ENCODE results near the gene HUNK.

Gene HUNK

DNA sequence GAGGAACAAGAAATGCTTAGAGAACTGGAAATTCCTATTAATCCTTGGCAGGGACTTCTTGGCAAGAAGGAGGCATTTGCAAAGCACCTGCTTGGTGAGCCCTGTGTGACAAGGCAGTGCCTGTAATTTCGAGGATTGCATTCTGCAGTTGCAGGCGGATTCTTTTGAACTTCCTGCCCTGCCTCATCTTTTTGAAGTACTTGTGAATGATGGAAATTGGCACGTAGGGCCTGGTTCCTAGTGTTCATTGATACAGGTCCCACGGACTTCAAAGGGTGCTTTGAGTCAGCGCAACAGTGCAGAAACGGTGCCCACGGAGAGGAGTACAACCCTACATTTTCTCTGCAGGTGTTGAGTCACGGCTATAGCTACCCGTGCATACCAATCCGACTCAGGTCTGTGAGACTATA, 6.4 kb downstream of the HUNK start:
- H3K27ac ChIP-seq, result no peak overlapping the region

DNA sequence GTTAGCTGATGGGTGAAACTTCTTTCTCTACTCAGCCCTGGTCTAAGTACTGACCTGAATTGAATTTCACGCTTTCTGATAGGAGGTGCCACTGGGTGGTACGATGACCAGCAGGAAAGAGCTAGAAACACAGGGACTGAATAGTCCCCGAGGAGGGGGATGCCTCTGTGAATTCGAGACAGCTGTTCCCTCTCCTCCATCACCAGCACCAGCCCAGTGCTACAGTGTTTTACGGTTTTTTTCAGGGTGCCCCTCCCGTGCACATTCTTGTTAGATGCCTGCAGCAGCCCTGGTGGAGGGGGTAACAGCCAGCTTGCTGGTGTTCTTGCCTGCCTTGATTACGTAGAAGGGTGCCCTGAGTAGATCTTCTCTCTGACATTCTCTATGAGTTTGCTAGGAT, 7.1 kb downstream of the HUNK start:
- no peak overlapping the region for H3K27ac ChIP-seq
- TF ChIP-seq, protein P1, sequence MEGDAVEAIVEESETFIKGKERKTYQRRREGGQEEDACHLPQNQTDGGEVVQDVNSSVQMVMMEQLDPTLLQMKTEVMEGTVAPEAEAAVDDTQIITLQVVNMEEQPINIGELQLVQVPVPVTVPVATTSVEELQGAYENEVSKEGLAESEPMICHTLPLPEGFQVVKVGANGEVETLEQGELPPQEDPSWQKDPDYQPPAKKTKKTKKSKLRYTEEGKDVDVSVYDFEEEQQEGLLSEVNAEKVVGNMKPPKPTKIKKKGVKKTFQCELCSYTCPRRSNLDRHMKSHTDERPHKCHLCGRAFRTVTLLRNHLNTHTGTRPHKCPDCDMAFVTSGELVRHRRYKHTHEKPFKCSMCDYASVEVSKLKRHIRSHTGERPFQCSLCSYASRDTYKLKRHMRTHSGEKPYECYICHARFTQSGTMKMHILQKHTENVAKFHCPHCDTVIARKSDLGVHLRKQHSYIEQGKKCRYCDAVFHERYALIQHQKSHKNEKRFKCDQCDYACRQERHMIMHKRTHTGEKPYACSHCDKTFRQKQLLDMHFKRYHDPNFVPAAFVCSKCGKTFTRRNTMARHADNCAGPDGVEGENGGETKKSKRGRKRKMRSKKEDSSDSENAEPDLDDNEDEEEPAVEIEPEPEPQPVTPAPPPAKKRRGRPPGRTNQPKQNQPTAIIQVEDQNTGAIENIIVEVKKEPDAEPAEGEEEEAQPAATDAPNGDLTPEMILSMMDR (conservative IDR thresholded peaks at IDR 0.05), result no peak

More for the DNA sequence above, 6.4 kb downstream of the HUNK start:
- TF ChIP-seq, protein P1 (conservative IDR thresholded peaks at IDR 0.05), result no peak

DNA sequence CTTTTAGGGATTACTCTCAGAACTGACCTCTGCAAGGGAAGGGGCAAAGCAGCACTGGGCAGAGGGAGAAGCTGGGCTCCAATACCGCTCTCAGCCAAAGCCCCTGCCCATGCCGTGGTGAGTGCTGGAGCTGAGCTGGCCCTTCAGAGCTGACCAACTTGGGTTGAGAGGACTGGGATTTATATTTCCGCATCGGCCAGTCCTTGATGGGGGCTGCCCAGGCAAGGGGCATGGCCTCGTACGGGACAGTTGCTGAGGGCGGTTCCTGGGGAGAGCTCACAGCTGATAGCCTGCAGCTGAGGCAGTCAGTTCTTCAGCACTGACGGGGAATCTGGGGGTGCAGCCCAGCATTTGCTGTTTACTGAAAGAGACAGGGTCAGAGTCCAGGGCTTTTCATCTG, 8.0 kb downstream of the HUNK start:
- H3K27ac ChIP-seq, result no peak overlapping the region
- TF ChIP-seq, protein P1 (conservative IDR thresholded peaks at IDR 0.05), result no peak

DNA sequence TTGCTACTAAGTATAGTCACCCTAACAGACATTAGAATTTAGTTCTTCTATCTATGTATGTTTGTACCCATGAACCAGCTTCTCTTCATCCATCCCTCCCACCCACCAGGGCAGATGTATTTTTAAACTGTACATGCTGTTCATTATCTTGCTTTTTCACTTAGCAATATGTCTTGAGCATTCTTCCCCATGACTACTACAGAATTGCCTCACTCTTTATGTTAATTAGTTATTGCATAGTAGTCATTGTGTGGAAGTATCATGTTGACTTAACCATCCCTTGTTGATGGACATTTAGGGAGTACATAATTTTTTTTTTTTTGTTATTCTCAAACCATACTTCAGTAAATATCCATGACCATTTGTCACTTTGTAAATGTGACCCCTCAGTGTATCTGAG, 9.9 kb downstream of the HUNK start:
- H3K27ac ChIP-seq, result no peak overlapping the region
- TF ChIP-seq, protein P1 (conservative IDR thresholded peaks at IDR 0.05), result no peak

DNA sequence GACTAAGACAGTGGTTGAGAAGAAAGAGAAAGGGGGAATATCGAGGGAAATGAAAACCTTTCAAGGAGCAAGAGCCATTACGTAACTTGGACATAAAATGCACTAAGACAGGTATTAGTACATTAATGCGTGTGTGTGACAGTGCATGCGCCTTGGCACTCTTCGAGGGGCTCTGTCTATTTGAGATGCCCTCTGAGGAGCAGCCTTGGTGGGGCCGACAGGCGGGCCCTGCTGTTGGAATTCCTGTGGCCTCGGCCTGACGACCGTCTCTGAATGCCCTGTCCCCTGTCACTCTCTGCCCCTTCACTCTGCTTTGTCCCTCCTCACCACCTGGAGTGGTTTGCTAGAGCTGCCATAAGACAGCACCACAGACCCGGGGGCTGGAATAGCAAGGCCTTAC, 12.3 kb downstream of the HUNK start:
- H3K27ac ChIP-seq, result no peak overlapping the region
- TF ChIP-seq, protein P1 (conservative IDR thresholded peaks at IDR 0.05), result no peak

DNA sequence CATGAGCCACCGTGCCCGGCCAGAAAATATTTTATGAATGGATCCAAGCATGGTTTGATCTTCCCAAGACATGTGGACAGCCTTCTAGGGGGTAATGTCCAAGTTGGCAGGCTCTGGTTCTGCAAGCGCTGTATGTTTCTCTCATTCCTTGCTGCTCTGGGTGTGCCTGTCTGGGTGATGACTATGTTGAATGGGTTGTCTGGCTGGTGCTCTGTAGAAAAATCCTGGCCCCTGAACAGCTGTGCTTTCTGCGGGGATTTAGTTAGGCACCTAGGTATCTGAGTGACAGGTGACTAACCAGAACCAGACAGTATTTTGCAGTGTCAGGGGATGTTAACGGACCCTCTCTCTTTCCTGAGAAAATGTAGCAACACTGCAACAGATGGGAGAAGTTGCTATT, 14.1 kb downstream of the HUNK start:
- H3K27ac ChIP-seq, result no peak overlapping the region
- TF ChIP-seq, protein P1 (conservative IDR thresholded peaks at IDR 0.05), result no peak

DNA sequence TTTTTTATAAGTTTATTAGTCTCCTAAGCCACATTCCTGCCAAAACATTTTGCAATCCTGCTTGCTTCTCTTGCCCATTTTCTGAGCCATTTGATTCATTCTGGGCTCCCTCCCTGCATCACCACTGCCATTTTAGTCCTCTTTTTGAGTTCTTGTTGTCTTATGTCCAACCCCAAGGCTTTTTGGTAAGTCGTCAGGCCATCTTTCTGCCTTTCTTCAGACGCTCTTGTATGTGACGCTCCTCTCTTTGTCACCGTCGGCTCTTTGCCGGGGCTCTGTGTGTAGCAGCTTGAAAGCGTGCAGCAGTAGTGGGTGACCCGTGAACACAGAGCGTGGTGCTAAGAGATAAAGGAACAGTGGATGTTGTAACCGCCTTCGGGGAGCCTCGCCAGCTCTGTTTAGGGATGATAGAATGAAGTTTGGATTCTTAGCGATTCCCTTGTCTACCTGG, 14.6 kb downstream of the HUNK start:
- TF ChIP-seq, protein P1 (conservative IDR thresholded peaks at IDR 0.05), result no peak
- no peak overlapping the region for H3K27ac ChIP-seq
